NOMO-1 treated with DMSO at 0.1 percent for 48 hours (cell line): Measurements from ENCODE around the gene NUFIP2.
"Not testable (repeated sequence)": the region's sequence is repeated elsewhere in the genome, so short reads cannot be mapped to it uniquely, and the experiment has no call there.

Experiments
- DNase-seq: peaks from one replicate; lab custom pipeline; 2025; ENCODE audit not compliant: unreplicated experiment; lab: John Stamatoyannopoulos, UW

NUFIP2 gene

DNA sequence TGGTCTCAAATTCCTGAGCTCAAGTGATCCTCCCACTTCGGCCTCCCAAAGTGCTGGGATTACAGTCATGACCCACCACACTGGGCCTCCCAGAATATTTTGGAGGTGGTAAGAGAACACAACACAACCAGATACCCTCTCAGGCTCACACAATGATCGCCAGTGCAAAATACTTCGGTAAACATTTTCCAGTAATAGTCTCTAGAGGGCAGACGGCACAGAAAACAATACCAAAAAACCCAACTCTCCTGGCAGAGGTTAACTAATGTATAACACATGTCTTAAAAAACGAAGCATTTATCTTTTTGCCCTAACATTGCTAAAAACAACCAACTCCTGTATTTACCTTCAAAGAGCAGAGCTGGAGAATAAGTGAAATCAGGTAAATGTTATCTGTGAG, 10.5 kb downstream of the NUFIP2 start:
- no peak for DNase-seq

DNA sequence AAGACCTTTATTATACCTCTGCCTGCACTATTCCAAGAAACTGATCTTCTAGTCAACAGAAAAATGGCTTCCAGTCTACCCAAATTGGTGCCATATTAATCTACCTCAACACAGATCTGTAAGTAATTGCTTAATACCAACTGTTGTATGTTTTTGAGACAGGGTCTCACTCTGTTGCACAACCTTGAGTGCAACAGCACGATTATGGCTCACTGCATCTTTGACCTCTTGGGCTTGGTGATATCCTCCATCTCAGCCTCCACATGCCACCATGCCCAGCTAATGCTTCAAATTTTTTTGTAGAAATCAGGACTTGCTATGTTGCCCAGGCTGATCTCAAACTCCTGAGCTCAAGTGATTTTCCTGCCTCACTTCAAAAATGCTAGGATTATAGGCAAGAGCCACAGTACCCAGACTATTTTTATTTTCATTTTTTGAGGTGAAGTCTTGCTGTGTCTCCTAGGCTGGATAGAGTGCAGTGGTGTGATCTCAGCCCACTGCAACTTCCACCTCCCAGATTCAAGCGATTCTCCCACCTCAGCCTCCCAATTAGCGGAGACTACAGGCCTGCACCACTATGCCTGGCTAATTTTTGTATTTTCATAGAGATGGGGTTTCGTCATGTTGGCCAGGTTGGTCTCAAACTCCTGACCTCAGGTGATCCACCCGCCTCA, 14.4 kb downstream of the NUFIP2 start:
- no peak for DNase-seq

DNA sequence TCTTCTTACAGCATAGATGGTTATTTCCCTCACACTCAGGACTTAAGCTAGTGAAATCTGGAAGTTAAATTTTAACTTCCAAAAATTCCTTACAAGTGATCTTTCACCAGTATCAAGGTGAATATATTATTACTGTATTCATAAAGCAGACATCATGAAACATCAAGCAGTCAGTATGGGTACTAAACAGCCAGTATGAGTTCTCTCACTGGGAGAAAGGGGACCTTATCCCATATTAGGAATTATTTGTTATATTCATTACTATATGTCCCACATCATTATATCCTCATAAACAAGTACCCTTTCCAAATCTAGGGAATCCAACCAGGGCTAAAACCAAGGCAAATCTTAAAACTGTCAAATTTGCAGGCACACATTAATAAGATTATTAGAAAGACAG, 15.3 kb downstream of the NUFIP2 start:
- no peak for DNase-seq

DNA sequence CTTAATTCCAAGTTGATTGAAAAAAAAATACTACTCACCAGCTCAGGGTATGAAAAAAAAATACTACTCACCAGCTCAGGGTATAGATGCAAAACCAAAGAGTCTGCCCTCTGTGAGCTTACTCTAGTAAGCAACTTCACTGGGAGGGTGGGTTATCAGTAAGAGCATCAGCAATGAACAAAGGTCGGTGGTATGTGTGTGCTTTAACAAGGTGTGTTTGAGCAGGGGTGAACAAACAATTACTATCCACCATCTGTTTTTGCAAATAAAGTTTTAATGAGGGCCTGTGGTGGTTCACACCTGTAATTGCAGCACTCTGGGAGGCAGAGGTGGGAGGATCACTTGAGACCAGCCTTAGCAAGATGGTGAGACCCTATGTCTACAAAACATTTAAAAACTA, 20.0 kb downstream of the NUFIP2 start:
- DNase-seq, result no peak

DNA sequence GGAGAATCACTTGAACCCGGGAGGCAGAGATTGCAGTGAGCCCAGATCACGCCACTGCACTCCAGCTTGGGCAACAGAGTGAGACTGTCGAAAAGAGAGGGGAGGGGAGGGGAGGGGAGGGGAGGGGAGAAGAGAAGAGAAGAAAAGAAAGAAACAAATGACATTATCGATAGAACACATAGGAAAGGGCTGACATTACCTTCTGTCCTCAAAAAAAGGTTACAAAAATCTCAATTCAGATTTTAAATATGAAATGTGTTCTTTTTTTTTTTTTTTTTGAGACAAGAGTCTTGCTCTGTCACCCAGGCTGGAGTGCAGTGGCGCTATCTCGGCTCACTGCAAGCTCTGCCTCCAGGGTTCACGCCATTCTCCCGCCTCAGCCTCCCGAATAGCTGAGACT, 22.0 kb downstream of the NUFIP2 start:
- DNase-seq, result not testable (repeated sequence)

DNA sequence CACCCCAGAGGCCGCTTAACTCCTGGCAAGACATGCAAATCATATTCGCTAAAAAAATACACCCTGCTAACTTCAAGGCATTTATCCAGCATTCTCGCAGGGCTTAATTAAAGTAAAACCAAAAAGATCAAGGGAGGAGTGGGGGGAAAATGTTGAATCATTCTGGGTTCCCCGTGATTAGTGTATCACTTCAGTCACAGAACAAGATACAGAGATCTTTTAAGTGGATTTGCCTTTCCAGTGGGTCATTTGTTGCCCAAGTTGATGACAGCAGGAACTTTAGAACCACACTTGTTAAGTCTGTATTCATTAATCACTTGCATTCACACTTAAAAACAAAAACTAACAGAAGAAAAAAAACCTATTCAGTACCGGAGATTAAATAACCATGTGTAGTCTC, 30.0 kb downstream of the NUFIP2 start:
- DNase-seq, result no peak

DNA sequence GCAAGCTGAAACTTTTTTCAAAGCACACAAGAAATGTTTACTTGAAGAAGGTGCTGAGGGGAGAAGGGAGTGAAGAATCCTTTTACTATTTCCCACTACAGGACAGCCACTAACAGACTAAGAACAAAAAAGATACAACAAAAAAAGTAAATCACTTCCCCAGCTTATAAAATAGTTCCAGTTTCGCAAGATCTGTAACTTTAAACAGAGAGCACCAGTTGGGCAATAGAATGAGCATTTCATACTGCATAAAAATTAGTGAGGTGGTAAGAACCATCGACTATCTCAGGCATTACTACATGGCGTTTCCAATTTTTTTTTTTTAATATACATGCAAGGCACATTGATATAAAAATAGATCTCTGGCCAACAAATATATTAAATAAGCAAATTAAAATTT, 36.2 kb downstream of the NUFIP2 start:
- peak; percentile 78 for DNase-seq

DNA sequence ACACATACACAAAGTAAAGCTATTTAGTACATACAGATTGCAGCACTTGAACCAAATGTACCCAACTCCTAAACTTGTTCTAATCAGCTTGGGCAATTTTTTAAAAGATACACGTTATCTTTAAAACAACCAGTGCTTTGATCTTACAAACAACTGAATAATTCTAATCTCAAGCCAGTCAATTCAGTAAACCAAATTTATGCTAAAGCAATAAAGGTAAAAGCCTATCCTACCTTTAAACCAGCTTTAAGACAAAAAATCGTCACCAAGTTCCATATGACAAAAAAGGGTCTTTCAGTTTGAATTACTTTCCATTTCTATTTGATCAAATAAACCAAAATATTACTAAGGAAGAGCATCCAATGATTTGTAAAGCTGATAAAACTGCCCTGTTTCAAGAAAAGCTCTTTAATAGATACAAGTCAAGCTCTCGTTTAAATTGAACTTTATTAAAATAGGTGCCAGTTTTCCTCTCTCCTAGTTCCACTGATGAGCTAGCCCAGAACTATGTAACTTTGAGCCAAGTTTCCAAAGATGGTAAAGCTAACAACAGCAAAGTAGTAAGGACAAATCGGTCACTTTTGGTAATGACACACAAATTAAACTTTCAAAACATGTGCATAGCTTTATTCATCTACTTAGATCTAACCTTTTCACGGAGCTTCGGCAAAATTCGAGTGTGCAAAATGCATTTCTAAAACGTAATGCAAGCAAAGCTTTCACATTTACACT, 37.0 kb downstream of the NUFIP2 start:
- DNase-seq, result no peak

DNA sequence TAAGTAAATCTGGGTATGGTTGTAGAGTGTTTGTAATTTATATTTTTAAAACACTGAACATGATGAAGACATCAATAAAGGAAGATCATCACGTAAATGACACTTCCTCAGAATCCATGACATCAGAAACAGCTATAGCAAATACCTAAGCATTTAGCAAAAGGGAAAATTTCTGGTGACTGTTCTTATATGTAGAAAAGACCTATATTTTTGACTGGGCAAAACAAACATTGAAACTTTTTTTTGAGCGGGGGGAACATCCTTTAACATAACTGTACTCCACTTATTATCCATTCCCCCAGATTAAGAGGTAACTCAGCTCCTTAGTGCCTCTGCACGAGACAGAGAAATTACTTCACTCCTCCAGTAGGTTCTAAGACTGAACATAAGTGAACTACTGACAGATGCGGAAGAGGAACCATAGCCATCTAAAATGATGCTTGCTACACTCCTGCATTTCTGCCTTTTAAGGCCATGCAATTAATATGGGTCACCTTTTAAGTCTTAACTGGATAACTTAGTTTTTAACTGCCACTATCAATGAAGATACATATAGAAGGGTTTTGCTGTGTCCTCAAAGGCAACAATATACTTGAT, 37.9 kb downstream of the NUFIP2 start:
- DNase-seq, result peak; percentile 76

DNA sequence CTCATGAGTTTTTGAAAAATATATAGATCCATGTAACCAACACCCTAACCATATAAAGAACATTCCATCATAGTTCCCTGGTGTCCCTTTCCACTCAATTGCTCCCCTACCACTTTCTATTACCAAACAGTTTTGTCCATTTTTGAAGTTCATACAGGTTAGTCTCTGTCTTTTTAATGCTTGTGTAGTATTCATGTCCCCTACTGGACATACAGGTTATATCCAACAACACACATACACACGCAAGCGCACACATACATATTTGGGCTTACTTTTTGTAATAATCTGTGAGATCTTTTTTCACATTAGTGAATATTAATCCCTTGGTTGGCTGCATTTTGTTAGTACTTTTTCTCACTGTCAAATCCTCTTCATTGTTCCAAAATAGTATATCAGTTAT, 40.9 kb downstream of the NUFIP2 start:
- DNase-seq, result no peak

DNA sequence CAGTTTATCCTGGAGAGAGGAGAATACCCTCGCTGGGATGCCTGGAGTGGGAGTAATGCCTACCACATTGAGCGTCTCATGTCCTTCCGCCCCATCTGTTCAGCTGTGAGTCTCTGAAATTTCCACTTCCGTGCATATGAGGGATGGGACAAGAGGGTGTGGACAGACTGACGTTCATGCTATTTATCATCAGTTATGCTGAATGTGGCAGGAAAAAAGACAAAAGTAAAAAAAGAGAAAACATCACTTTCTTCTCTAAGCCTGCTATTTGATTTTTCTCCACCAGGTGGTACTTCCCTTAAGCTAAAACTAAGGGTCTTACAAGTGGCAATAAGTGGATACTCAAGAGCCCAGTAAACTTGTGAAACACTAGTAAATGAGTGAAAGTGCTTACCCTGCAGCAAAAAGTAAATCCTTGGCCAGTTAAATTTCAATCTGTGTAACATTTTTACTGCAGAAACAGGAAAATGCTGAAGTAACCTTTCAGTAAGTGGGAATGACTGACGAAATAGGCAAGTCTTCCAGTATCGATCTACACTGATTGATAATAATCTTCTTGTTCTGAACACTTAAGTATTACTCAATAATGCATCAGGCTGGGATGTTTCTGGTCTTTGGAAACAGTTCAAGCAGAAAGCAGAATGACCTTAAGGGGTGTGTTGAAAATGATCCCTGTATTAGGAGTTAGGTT, 41.7 kb downstream of the NUFIP2 start:
- DNase-seq, result peak; percentile 57

DNA sequence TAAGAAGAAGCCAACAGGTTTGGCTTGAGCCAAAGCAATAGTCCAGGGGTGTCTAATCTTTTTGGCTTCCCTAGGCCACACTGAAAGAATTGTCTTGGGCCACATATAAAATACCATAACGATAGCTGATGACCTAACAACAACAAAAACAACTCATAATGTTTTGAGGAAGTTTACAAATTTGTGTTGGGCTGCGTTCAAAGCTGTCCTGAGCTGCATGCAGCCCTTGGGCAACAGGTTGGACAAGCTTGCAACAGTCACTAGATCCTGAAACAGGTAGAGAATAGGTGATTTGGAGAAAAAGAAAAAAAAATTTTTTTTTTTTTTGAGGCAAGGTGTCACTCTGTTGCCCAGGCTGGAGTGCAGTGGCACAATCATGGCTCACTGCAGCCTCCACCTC, 42.8 kb downstream of the NUFIP2 start:
- DNase-seq, result no peak

DNA sequence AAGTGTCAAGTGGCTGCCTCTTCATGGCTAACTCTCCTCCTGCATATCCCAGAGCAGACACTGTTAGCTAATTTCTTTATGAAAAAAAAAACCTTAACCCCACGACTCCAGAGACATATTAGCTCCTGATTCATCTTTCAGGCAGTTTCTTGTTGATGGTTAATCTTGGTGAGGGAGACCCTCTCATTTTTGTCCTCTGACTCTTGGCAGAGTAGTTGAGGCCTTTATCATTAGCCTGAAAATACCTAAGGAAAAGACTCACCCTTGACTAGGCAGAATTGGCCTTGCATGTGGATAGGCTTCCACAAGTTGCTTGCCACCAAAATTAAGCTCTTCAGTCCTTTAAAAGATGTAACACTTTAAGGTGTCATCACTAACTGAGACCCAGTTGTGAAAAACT, 43.3 kb downstream of the NUFIP2 start:
- no peak for DNase-seq

DNA sequence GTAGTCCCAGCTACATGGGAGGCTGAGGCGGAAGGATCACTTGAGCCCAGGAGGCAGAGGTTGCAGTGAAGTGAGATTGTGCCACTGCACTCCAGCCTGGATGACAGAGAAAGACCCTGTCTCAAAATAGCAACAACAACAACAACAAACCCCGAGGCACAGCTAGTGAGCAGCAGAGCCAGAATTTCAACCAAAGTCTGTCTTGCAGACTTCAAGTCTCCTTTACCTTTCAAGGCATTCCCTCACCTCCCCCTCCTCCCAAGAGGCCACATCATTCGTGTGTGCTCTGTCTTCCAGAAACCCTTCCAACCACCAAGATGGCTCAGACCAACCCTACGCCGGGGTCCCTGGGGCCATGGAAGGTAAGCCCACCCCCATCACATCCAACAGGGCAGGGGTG, 45.1 kb downstream of the NUFIP2 start:
- DNase-seq, result no peak

DNA sequence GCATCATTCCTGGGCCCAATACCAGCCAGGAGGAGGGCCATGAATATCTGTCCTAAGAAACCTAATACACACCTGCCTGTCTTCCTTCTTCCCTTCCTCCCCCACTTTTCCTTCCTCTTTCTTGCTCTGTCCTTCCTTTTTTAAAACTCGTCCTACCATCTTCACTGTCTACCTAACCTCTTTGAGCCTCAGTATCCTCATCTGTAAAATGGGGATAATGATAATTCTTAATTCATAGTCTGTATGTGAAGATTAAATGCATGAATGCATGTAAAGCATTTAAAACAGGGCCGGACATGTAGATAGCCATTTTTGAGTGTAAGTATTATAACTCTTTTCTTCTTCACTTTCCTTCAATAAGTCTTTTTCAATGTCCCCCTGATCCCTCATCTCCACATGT, 46.7 kb downstream of the NUFIP2 start:
- no peak for DNase-seq

DNA sequence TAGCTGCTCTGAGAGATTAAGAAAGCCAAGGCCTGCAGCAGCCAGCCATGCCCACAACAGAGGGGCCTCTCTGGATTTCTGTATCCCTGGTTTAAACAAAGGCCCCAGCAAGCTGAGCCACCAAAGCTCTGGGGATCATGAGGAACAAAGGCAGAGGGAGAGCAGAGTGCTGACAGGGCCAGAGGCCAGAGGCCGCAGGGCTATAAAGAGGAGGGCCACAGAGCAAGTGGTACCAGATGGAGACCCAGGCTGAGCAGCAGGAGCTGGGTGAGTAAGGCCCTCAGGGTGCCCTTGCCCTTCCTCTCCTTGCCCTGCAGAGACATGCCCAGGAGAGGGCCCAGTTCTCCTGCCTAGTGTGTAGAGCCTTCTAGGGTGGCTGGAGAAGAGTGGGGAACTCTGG, 47.3 kb downstream of the NUFIP2 start, which contains the start of gene CRYBA1:
Gene CRYBA1, plus strand, starts transcription at position 232 of the 400 bp plus-strand sequence. Its CDS starts 5 bp downstream, at position 237.
- DNase-seq, result no peak

DNA sequence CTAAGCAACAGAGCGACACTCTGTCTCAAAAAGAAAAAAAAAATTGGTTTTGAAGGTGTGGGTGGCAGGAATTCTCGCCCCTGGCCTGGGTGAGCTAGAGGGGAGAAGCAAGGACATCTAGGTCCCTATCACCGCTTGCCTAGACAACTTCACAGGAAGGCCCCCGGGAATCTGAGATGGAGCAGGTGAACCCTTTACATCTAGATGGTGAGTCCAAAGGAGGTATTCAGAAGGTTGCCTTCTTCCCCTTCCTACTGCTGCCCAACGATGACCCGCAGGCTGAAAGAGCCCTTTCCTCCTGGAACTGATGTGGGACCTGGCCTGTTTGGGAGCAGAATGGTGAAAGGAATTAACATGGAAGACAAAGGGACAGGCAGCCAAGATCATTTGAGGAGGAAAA, 48.5 kb downstream of the NUFIP2 start:
- no peak for DNase-seq

DNA sequence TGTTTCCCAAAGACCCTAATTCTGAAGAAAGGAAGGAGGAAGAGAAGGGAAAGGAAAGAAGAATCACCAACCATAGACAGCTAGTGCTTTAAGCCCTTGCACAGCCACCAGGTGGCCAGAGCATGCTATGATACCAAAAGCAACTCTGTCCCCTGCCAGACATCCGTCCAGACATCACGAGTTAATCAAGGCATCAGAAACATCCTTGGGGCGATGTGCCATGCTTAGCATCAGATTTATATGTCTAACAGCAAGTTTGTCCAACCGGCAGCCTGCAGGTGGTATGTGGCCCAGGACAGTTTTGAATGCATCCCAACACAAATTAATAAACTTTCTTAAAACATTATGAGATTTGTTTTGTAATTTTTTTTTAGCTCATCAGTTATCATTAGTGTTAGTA, 50.2 kb downstream of the NUFIP2 start:
- DNase-seq, result no peak

DNA sequence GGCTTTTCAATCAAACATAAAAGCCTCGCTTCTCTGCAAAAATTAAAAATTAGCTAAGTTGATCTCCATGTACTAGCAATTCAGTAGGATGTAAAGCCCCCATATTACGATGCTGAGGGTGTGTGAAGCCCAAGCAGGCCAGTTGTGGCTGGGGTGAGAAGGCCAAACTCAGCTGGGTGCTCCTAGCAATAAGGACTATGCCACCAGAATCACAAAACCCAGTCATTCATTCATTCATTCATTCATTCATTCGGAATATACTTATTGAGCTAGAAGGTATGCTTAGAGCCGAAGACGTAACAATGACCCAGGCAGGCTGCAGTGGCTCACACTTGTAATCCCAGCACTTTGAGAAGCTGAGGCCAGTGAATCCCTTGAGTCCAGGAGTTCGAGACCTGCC, 51.2 kb downstream of the NUFIP2 start:
- no peak for DNase-seq

DNA sequence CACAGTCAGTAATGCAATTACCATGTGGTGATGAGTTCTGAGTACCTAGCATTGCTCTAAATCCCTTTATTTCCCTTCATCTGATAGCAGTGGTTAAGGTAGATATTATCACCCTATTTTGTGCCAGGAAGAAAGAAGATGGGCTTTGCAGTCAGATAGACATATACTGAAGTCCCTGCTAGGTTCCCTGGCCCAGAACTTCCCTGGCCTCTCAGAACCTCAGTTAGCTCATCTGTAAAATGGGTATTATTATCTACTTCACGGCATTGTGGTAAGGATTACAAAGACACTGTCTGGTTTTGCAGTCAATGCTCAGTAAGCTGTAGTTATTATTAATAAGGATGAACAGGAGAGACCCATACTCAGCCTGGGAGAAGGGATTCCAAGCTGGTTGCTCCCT, 51.9 kb downstream of the NUFIP2 start:
- DNase-seq, result no peak
